ENCODE results near the gene MESD.

MESD gene

GRCh38 chr15:80989081-80989517, 520 bp downstream of the MESD start:
- WGBS, 2 experiments (ENCODE audit: insufficient coverage in 2 of 2) = 1% methylated on average over 5 to 6 of the region's 7 CpGs
- peak overlapping the region; percentile 47 for H3K27ac ChIP-seq (ENCODE audit: low read depth, low read length, severe bottlenecking)
- no peaks in the 10 kb centered on the region for H3K9me3 ChIP-seq (ENCODE audit: control insufficient read depth, low read length)
- peaks cover 4% of the 10 kb centered on the region for H3K36me3 ChIP-seq (ENCODE audit: control insufficient read depth, insufficient read depth, low read length)
- H3K4me1 ChIP-seq (ENCODE audit: control insufficient read depth, insufficient read depth, low read length, poor library complexity, severe bottlenecking) = peaks cover 6% of the 10 kb centered on the region
- H3K4me3 ChIP-seq (ENCODE audit: extremely low read depth, insufficient read depth, low read length, poor library complexity, severe bottlenecking) = peak overlapping the region; percentile 82

- Histone ChIP-seq H3K27ac (ENCODE audit: low read depth, low read length, severe bottlenecking) (no peak overlapping the region), H3K9me3 (ENCODE audit: control insufficient read depth, low read length) (no peaks in the 10 kb centered on the region), H3K4me1 (ENCODE audit: control insufficient read depth, insufficient read depth, low read length, poor library complexity, severe bottlenecking) (peaks cover 6% of the 10 kb centered on the region), H3K36me3 (ENCODE audit: control insufficient read depth, insufficient read depth, low read length) (peaks cover 4% of the 10 kb centered on the region), H3K4me3 (ENCODE audit: extremely low read depth, insufficient read depth, low read length, poor library complexity, severe bottlenecking) (peak overlapping the region; percentile 82)
- 62 to 70% methylated on average over 4 to 6 of the region's 8 CpGs for WGBS, 2 experiments (ENCODE audit: insufficient coverage in 2 of 2)
These were observed 1.3 kb downstream of the MESD start for GRCh38 chr15:80988148-80988796.

- Histone ChIP-seq H3K36me3 (ENCODE audit: control insufficient read depth, insufficient read depth, low read length) (peaks cover 13% of the 10 kb centered on the region), H3K4me3 (ENCODE audit: extremely low read depth, insufficient read depth, low read length, poor library complexity, severe bottlenecking) (no peak overlapping the region), H3K27ac (ENCODE audit: low read depth, low read length, severe bottlenecking) (no peak overlapping the region), H3K9me3 (ENCODE audit: control insufficient read depth, low read length) (no peaks in the 10 kb centered on the region), H3K4me1 (ENCODE audit: control insufficient read depth, insufficient read depth, low read length, poor library complexity, severe bottlenecking) (peaks cover 6% of the 10 kb centered on the region)
- WGBS, 2 experiments (ENCODE audit: insufficient coverage in 2 of 2) = 92% methylated on average over 1 of the region's 1 CpG; no CpG with 5 or more reads in 1 of the 2 experiments
These were observed 3.1 kb downstream of the MESD start for GRCh38 chr15:80986487-80986886.

DNA sequence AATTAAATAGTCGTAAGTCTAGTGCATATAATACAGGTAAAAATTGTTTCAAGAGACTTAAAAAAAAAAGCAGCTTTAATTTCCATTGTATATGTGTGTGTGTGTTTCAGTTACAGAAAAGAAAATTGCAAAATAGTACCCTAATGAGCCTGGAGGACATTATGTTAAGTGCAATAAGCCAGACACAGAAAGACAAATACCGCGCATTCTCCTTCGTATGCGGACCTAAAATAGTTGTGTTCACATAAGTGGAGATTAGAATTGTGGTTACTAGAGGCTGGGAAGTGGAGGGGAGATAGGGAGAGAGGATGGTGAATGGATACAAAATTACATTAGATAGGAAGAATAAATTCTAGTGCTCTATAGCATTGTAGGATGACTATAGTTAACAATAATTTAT, 3.6 kb downstream of the MESD start:
- Histone ChIP-seq H3K27ac (ENCODE audit: low read depth, low read length, severe bottlenecking) (no peak overlapping the region), H3K36me3 (ENCODE audit: control insufficient read depth, insufficient read depth, low read length) (peaks cover 13% of the 10 kb centered on the region), H3K4me3 (ENCODE audit: extremely low read depth, insufficient read depth, low read length, poor library complexity, severe bottlenecking) (no peak overlapping the region), H3K4me1 (ENCODE audit: control insufficient read depth, insufficient read depth, low read length, poor library complexity, severe bottlenecking) (peaks cover 6% of the 10 kb centered on the region), H3K9me3 (ENCODE audit: control insufficient read depth, low read length) (no peaks in the 10 kb centered on the region)
- 93 to 100% methylated on average over 4 of the region's 5 CpGs for WGBS, 2 experiments (ENCODE audit: insufficient coverage in 2 of 2)

GRCh38 chr15:80984856-80985255, 4.8 kb downstream of the MESD start:
- H3K27ac ChIP-seq (ENCODE audit: low read depth, low read length, severe bottlenecking) = no peak overlapping the region
- H3K9me3 ChIP-seq (ENCODE audit: control insufficient read depth, low read length) = no peaks in the 10 kb centered on the region
- 86 to 89% methylated on average over 6 to 7 of the region's 9 CpGs for WGBS, 2 experiments (ENCODE audit: insufficient coverage in 2 of 2)
- no peaks in the 10 kb centered on the region for H3K4me1 ChIP-seq (ENCODE audit: control insufficient read depth, insufficient read depth, low read length, poor library complexity, severe bottlenecking)
- H3K4me3 ChIP-seq (ENCODE audit: extremely low read depth, insufficient read depth, low read length, poor library complexity, severe bottlenecking) = no peak overlapping the region
- peaks cover 19% of the 10 kb centered on the region for H3K36me3 ChIP-seq (ENCODE audit: control insufficient read depth, insufficient read depth, low read length)

DNA sequence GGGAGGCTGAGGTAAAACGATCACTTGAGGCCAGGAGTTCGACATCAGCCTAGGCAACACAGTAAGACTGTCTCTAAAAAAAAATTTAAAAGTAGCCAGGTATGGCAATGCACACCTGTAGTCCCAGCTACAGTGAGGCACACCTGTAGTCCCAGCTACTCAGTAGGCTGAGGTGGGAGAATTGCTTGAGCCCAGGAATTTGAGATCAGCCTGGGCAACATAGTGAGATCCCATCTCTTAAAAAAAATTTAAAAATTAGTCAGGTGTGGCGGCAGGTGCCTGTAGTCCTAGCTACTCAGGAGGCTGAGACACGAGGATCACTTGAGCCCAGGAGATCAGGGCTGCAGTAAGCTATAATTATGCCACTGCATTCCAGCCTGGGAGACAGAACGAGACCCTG, 6.8 kb downstream of the MESD start:
- Histone ChIP-seq H3K9me3 (ENCODE audit: control insufficient read depth, low read length) (no peaks in the 10 kb centered on the region), H3K36me3 (ENCODE audit: control insufficient read depth, insufficient read depth, low read length) (peaks cover 36% of the 10 kb centered on the region)
- 92 to 95% methylated on average over 3 to 4 of the region's 5 CpGs for WGBS, 2 experiments (ENCODE audit: insufficient coverage in 2 of 2)

DNA sequence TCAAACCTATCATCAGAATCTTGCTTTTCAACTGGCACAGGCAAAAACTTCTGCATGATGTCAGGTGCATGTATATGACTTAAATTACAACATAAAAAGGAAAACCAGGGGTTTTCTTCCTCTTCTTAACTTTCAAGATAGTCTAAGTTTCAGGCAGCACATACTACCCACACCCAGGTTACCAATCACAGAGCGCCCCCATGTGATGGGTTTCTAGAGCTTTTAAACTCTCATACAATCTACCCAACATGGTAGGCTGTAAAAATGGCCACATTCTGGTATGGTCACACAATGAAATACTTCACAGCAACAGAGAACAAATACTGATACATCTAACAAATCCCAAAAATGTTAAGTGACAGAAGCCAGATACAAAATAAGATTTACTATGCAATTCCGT, 7.4 kb downstream of the MESD start:
- Histone ChIP-seq H3K36me3 (ENCODE audit: control insufficient read depth, insufficient read depth, low read length) (peaks cover 36% of the 10 kb centered on the region), H3K27ac (ENCODE audit: low read depth, low read length, severe bottlenecking) (no peak overlapping the region), H3K4me1 (ENCODE audit: control insufficient read depth, insufficient read depth, low read length, poor library complexity, severe bottlenecking) (peaks cover 7% of the 10 kb centered on the region), H3K4me3 (ENCODE audit: extremely low read depth, insufficient read depth, low read length, poor library complexity, severe bottlenecking) (no peak overlapping the region), H3K9me3 (ENCODE audit: control insufficient read depth, low read length) (no peaks in the 10 kb centered on the region)
- WGBS, 2 experiments (ENCODE audit: insufficient coverage in 2 of 2) = no CpG with 5 or more reads among the region's 2 CpGs

More for the DNA sequence above, 6.8 kb downstream of the MESD start:
- Histone ChIP-seq H3K4me3 (ENCODE audit: extremely low read depth, insufficient read depth, low read length, poor library complexity, severe bottlenecking) (no peak overlapping the region), H3K4me1 (ENCODE audit: control insufficient read depth, insufficient read depth, low read length, poor library complexity, severe bottlenecking) (peaks cover 7% of the 10 kb centered on the region), H3K27ac (ENCODE audit: low read depth, low read length, severe bottlenecking) (no peak overlapping the region)

GRCh38 chr15:80979538-80980200, 9.9 kb downstream of the MESD start:
- 83 to 93% methylated on average over 5 of the region's 8 CpGs for WGBS, 2 experiments (ENCODE audit: insufficient coverage in 2 of 2)
- H3K4me1 ChIP-seq (ENCODE audit: control insufficient read depth, insufficient read depth, low read length, poor library complexity, severe bottlenecking) = peaks cover 7% of the 10 kb centered on the region
- H3K9me3 ChIP-seq (ENCODE audit: control insufficient read depth, low read length) = no peaks in the 10 kb centered on the region
- H3K27ac ChIP-seq (ENCODE audit: low read depth, low read length, severe bottlenecking) = no peak overlapping the region
- no peak overlapping the region for H3K4me3 ChIP-seq (ENCODE audit: extremely low read depth, insufficient read depth, low read length, poor library complexity, severe bottlenecking)
- H3K36me3 ChIP-seq (ENCODE audit: control insufficient read depth, insufficient read depth, low read length) = peaks cover 43% of the 10 kb centered on the region

DNA sequence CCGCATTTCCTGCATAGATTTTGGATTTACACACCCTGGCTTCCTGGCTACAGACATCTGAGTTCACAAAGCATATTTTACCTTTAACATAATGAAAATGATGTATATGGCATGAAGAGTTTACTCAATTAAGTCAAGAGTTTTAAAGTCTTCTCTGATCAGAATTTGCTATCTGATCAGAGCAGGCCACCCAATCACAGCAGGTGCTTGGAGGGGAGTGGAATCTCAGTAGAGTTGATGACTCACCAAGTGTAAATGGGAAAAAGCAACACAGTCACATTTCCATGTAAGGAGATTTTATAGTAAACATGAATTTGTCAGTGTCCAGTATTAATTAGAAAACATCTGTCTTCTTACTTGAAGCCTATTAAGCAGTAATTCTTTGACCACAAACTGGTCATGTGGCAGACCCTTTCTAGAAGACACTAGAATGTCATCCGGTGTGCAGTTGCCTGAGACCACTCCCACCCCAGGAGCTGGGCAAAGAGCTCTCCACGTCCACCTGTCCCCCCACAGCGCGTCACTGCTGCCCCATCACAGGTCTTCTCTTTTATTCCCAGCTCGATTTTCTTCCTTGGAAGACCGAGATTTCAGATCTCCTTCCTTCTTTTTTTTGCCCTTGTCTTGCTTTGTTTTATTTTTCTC, 10.8 kb downstream of the MESD start:
- 92% methylated on average over 6 of the region's 7 CpGs for WGBS, 2 experiments (ENCODE audit: insufficient coverage in 2 of 2)
- Histone ChIP-seq H3K4me1 (ENCODE audit: control insufficient read depth, insufficient read depth, low read length, poor library complexity, severe bottlenecking) (peaks cover 7% of the 10 kb centered on the region), H3K36me3 (ENCODE audit: control insufficient read depth, insufficient read depth, low read length) (peaks cover 43% of the 10 kb centered on the region), H3K4me3 (ENCODE audit: extremely low read depth, insufficient read depth, low read length, poor library complexity, severe bottlenecking) (no peak overlapping the region), H3K27ac (ENCODE audit: low read depth, low read length, severe bottlenecking) (no peak overlapping the region), H3K9me3 (ENCODE audit: control insufficient read depth, low read length) (no peaks in the 10 kb centered on the region)

DNA sequence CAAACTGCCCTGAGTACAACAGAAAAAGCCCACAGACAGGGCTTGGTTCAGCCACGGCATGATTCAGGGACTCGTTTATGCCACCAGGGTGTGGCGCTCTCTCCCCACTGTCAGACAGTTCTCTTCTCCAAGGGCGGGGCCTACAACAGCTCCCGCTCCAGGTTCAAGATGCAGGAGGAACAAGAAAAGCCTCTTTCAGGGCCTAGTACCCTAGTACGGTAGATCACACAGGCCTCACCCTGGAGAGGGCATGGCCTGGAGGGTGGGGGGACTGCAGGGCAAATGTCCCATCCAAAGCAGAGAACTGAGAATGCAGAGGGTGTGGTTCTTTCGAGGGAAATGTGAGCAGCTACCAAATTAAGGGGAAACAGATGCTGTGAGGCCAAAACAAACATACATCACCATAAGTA, 12.0 kb downstream of the MESD start:
- peaks cover 7% of the 10 kb centered on the region for H3K4me1 ChIP-seq (ENCODE audit: control insufficient read depth, insufficient read depth, low read length, poor library complexity, severe bottlenecking)
- 21 to 31% methylated on average over 4 to 6 of the region's 7 CpGs for WGBS, 2 experiments (ENCODE audit: insufficient coverage in 2 of 2)
- H3K9me3 ChIP-seq (ENCODE audit: control insufficient read depth, low read length) = no peaks in the 10 kb centered on the region
- H3K27ac ChIP-seq (ENCODE audit: low read depth, low read length, severe bottlenecking) = no peak overlapping the region
- no peak overlapping the region for H3K4me3 ChIP-seq (ENCODE audit: extremely low read depth, insufficient read depth, low read length, poor library complexity, severe bottlenecking)
- peaks cover 39% of the 10 kb centered on the region for H3K36me3 ChIP-seq (ENCODE audit: control insufficient read depth, insufficient read depth, low read length)

DNA sequence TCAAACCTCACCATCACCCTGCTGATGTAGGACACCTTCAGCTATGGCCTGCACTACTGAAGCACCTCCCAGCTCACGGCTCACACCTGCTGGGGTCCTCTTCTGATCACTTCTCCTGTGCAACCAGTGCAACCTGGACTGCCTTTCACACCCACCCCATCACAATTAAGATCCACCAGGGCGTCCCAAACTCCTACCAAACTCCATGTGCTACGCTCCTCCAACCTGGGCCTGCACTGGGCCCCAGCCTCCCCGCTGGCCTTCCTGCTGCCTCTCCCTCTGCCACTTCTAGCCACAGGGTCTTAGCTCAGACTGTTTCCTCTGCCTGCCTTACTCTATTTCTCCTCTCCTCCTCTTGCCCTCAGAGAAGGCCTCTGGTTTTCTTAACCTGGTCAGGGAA, 12.8 kb downstream of the MESD start:
- H3K9me3 ChIP-seq (ENCODE audit: control insufficient read depth, low read length) = no peaks in the 10 kb centered on the region
- 84 to 89% methylated on average over 4 of the region's 4 CpGs for WGBS, 2 experiments (ENCODE audit: insufficient coverage in 2 of 2)
- H3K4me3 ChIP-seq (ENCODE audit: extremely low read depth, insufficient read depth, low read length, poor library complexity, severe bottlenecking) = no peak overlapping the region
- H3K4me1 ChIP-seq (ENCODE audit: control insufficient read depth, insufficient read depth, low read length, poor library complexity, severe bottlenecking) = peaks cover 7% of the 10 kb centered on the region
- no peak overlapping the region for H3K27ac ChIP-seq (ENCODE audit: low read depth, low read length, severe bottlenecking)
- H3K36me3 ChIP-seq (ENCODE audit: control insufficient read depth, insufficient read depth, low read length) = peaks cover 37% of the 10 kb centered on the region

Data from mesodermal cell (in vitro differentiated cells).